ENCODE results near the gene CCDC167. TPM values are rescaled to one million over a fixed set of nuclear protein-coding genes. Genes with fewer than 3 reads are reported as not detected.

Gene CCDC167
- total and polyA plus RNA-seq, 2 donors (not counting 1 experiment from before 2014, with no cell fraction given), result 11.1 to 60.1 TPM

GRCh38 chr6:37507690-37508421, 8.2 kb upstream of the CCDC167 start:
- ChIA-PET POLR2A (no interaction called here), CTCF (interaction anchor here (1.0 to 1.4 kb wide), 3 partner anchors 23 to 58 kb away, joined by 3 to 4 read pairs (median 3); no protein-coding TSS in a partner anchor)
- no peak for ATAC-seq (ENCODE audit: low read depth)
- Histone ChIP-seq H3K9me3 (ENCODE audit: control extremely low read depth in 1 of 3, control insufficient read depth in 2 of 3, insufficient read depth in 1 of 3, low read length in 2 of 3) (no peaks in the 10 kb centered on the region), H3K9ac (ENCODE audit: low read length) (no peak overlapping the region), H3K4me2 (replicated peaks; ENCODE audit: low read depth, low read length, poor library complexity, severe bottlenecking) (no peak overlapping the region), H4K20me1 (ENCODE audit: control insufficient read depth, insufficient read depth, low read length, poor library complexity, severe bottlenecking) (no peaks in the 10 kb centered on the region), H3K27ac (ENCODE audit: low read length in 2 of 2) (no peak overlapping the region), H3K4me3 (ENCODE audit: control extremely low read depth in 1 of 5, extremely low read depth in 1 of 5, insufficient read depth in 1 of 5, low read depth in 2 of 5, low read length in 4 of 5) (no peak overlapping the region), H2AFZ (ENCODE audit: insufficient read depth, low read depth, low read length, poor library complexity, severe bottlenecking) (no peak overlapping the region), H3K36me3 (replicated peaks in 1 of 2; ENCODE audit: control extremely low read depth in 1 of 2, control insufficient read depth in 1 of 2, extremely low read depth in 1 of 2, insufficient read depth in 2 of 2, low read length in 1 of 2) (no peaks in the 10 kb centered on the region), H3K79me2 (ENCODE audit: control insufficient read depth, insufficient read depth, low read length) (no peaks in the 10 kb centered on the region), H3K27me3 (replicated peaks in 1 of 4; ENCODE audit: control extremely low read depth in 1 of 4, control insufficient read depth in 3 of 4, insufficient read depth in 4 of 4, low read length in 3 of 4) (peaks cover 0 to 4% (median 0%) of the 10 kb centered on the region in 4 experiments), H3K4me1 (ENCODE audit: control insufficient read depth in 2 of 2, insufficient read depth in 2 of 2, low read length in 2 of 2) (peaks cover 19 to 24% of the 10 kb centered on the region in 2 donors)
- WGBS (ENCODE audit: insufficient coverage), result no CpG with 5 or more reads among the region's 4 CpGs
- no peaks in the 10 kb centered on the region for H3K27me3 Mint-ChIP-seq
- no peak overlapping the region for H3K27ac Mint-ChIP-seq
- H3K9me3 Mint-ChIP-seq (ENCODE audit: insufficient read depth), result no peaks in the 10 kb centered on the region
- peaks cover 21% of the 10 kb centered on the region for H3K4me1 Mint-ChIP-seq
- H3K4me3 Mint-ChIP-seq, result no peak overlapping the region
- intact Hi-C loops (cut with micrococcal nuclease), result no loop called here
- no peak for TF ChIP-seq EZH2 (IDR thresholded peaks at IDR 0.05; ENCODE audit: borderline replicate concordance, insufficient read depth, low read depth, low read length, poor library complexity, severe bottlenecking)
- no peak for TF ChIP-seq CTCF (IDR thresholded peaks at IDR 0.05)
- no peak for DNase-seq

GRCh38 chr6:37507077-37507476, 7.4 kb upstream of the CCDC167 start:
- WGBS (ENCODE audit: insufficient coverage), result 100% methylated on average over 1 of the region's 5 CpGs
- CTCF ChIA-PET, result no interaction called here
- TF ChIP-seq CTCF (IDR thresholded peaks at IDR 0.05) (no peak), EZH2 (IDR thresholded peaks at IDR 0.05; ENCODE audit: borderline replicate concordance, insufficient read depth, low read depth, low read length, poor library complexity, severe bottlenecking) (no peak)
- Mint-ChIP-seq H3K27me3 (no peaks in the 10 kb centered on the region), H3K27ac (no peak overlapping the region), H3K9me3 (ENCODE audit: insufficient read depth) (no peaks in the 10 kb centered on the region), H3K4me3 (no peak overlapping the region), H3K4me1 (peaks cover 29% of the 10 kb centered on the region)
- Histone ChIP-seq H2AFZ (ENCODE audit: insufficient read depth, low read depth, low read length, poor library complexity, severe bottlenecking) (no peak overlapping the region), H3K36me3 (replicated peaks in 1 of 2; ENCODE audit: control extremely low read depth in 1 of 2, control insufficient read depth in 1 of 2, extremely low read depth in 1 of 2, insufficient read depth in 2 of 2, low read length in 1 of 2) (no peaks in the 10 kb centered on the region), H3K9ac (ENCODE audit: low read length) (no peak overlapping the region), H4K20me1 (ENCODE audit: control insufficient read depth, insufficient read depth, low read length, poor library complexity, severe bottlenecking) (no peaks in the 10 kb centered on the region), H3K27ac (ENCODE audit: low read length in 2 of 2) (no peak overlapping the region), H3K4me2 (replicated peaks; ENCODE audit: low read depth, low read length, poor library complexity, severe bottlenecking) (no peak overlapping the region), H3K9me3 (ENCODE audit: control extremely low read depth in 1 of 3, control insufficient read depth in 2 of 3, insufficient read depth in 1 of 3, low read length in 2 of 3) (no peaks in the 10 kb centered on the region), H3K79me2 (ENCODE audit: control insufficient read depth, insufficient read depth, low read length) (no peaks in the 10 kb centered on the region), H3K27me3 (replicated peaks in 1 of 4; ENCODE audit: control extremely low read depth in 1 of 4, control insufficient read depth in 3 of 4, insufficient read depth in 4 of 4, low read length in 3 of 4) (no peaks in the 10 kb centered on the region), H3K4me1 (ENCODE audit: control insufficient read depth in 2 of 2, insufficient read depth in 2 of 2, low read length in 2 of 2) (peaks cover 27 to 32% of the 10 kb centered on the region in 2 donors), H3K4me3 (ENCODE audit: control extremely low read depth in 1 of 5, extremely low read depth in 1 of 5, insufficient read depth in 1 of 5, low read depth in 2 of 5, low read length in 4 of 5) (no peak overlapping the region)
- POLR2A ChIA-PET, result no interaction called here
- no peak for DNase-seq
- intact Hi-C loops (cut with micrococcal nuclease), result no loop called here
- no peak for ATAC-seq (ENCODE audit: low read depth)

Measured in B cell (primary cell).